Stomach (tissue), 4 donors: ENCODE results near the gene MPG.

Experiments used
- CTCF ChIP-seq, 7 experiments: fragments of 450-650 bp in 4 of 7; fragments of 200-600 bp in 3 of 7; sonication (generic) in 3 of 7; IDR thresholded peaks; one replicate each; pipeline ENCODE4 v1.5.1; 2016 to 2019; ENCODE audit warnings: antibody characterized with exemption in 7 of 7, control low read depth in 2 of 7, mild to moderate bottlenecking in 1 of 7
- EP300 ChIP-seq: sonication (generic); formaldehyde crosslinking; IDR thresholded peaks from one replicate; pipeline ENCODE4 v1.6.1; 2017; ENCODE audit warnings: antibody characterized with exemption
- POLR2A ChIP-seq, 4 donors: fragments of 450-650 bp; IDR thresholded peaks; one replicate each; pipeline ENCODE4 v1.6.1; 2016; ENCODE audit warnings: antibody characterized with exemption in 4 of 4, control low read depth in 2 of 4, mild to moderate bottlenecking in 1 of 4, moderate library complexity in 1 of 4
- POLR2AphosphoS5 ChIP-seq, 3 donors: sonication (generic); formaldehyde crosslinking; IDR thresholded peaks; one replicate each; pipeline ENCODE4 v1.6.1; 2016; ENCODE audit warnings: antibody characterized with exemption in 3 of 3

GRCh38 chr16:58491-59439, 19.3 kb upstream of the MPG start:
- TF ChIP-seq CTCF (IDR thresholded peaks at IDR 0.05) = no peak
- no peak for TF ChIP-seq POLR2A (IDR thresholded peaks at IDR 0.05)
- TF ChIP-seq POLR2AphosphoS5 (IDR thresholded peaks at IDR 0.05) = no peak
- TF ChIP-seq EP300 = no peak
